GM10847 (cell line): ENCODE results near the gene INTS13.

ENCODE experiments used
- POLR2A ChIP-seq: IDR thresholded peaks from 2 replicates; pipeline ENCODE4 v1.6.1; 2011; ENCODE audit not compliant: insufficient read length; ENCODE audit errors: extremely low read depth

The INTS13 gene

DNA sequence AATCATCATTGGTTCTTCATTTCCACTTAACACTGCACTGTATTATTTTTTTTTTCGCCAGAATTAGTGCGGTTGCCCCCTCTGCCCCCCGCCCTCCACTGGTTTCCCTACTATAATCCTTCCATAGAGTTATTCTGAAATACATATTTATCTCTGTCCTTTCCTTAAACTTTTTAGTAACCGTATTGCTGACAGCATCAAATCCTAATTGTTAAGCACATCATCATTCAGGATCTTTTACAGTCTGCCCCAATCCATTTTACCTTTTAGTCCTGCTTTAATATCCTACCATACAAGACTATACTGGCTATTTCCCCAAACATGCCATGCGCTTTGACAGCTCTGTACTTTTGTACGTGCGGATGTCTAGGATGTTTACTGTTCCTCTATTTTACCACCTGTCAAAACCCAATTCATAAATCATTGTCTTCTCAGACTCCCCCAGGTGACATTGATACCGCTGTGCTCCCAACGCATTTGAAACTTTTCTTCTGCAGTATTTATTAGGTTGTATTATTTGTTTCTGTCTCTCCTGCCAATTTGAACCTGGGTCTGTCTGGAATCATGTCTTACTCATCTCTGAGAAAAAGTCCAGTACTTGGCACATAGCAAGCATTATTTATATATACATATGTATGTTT lies 1.5 kb upstream of the INTS13 start:
- no peak for TF ChIP-seq POLR2A

DNA sequence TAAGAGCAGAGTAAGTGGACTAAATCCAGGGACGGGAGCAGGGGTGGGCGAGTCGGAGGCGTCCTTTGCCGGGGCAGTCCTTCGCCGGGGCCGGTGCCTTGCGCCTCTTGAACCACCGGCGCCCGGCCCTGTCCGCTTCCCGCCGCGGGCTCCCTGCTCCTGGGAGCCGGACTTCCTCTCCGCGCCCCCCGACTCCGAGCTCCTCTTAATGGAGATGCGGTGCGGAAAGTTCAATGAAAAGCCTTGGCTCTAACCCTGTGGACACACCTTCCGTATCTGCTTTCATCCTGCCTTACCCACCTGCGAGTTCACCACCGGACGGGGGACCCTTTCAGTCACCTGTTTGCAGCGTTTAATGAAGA lies 901 bp upstream of the INTS13 start:
- no peak for TF ChIP-seq POLR2A

DNA sequence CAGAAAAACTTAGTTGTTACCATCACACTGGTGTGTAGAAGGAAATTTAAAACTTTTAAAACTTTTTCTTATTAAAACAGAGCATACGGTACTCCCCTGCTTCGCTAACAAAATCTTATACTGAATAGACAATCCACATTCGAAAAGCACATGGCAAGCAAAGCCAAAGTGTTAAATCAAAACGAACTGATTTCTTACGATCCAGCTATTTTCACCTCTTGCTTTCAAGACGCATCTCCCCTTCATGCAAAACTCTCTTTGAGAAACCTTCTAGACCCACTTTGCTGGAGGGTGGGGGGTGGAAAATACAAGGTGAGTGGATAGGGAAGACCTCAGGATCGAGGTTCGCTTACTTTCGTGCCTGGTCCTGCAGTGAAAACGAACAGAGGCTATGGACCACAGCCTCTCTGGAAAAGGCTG lies 328 bp downstream of the INTS13 start:
- TF ChIP-seq POLR2A, result no peak

DNA sequence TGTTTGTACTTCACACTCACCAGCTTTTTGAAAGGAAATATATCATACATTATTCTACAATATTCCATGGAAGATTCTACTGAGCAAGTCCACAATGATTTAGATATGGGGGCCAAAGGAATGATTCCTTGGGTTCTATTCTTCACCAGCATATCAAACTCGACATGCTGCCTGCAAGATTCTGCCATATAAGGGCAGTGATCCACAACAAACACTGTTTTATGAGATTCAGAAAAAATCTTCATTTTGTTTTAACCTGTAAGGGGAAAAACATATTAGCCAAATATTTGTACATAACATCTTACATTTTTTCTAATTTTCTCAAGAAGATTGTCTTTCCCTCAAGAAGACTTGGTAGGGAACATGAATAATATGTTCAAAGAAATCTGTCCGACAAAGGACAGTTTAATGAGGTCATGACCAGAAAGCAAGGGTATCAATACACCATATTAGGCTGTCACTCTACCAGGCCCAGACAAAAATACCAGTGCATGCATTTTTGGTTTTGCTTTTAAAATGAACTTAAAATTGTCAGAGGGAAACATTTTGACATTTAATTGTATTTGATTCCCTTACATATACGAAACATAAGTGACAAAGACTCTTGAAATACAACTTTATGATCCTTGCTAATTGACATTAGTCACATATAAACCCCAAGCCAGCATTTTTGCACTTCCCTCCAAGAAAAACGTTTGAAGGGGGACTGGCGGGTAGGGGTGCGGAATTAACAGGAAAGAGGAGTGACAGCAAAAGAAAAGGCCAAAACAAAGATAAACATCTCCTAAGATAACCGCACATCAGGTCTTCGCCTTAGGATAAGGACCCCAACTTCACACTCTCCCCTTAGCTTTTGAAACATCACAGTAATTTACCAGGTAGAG lies 980 bp downstream of the INTS13 start:
- no peak for TF ChIP-seq POLR2A

DNA sequence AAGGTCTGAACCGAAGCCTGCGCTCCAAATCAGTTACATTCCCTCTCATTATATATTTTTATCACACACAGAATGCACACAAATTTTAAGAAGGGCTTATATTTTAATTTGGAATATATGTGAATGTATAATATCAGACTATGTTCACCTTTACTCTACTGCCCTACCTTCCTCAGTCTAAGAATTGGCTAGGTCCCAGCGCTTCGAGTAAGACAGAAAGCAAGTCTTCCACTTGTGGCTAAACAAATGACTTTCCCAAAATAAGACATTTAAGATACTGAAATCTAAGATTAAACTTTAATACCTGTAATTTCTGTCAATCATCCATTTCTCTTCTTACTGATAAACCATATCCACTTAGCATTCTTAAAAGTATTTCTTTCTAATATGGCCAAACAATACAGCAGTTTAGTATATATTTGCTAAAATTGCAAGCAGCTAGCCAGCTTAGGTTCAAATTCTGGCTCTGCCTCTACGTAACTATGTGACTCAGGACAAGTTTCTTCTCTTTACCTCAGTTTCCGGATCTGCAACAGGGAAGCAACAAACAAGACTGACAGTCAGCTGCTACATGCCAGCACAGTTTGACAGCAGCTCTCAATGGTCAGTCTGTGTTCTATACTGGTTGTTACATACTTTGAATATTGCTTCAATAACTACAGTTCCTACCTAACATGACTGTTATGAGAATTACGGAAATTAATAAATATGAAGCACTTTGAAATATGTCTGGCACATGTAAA lies 2.0 kb downstream of the INTS13 start:
- no peak for TF ChIP-seq POLR2A

DNA sequence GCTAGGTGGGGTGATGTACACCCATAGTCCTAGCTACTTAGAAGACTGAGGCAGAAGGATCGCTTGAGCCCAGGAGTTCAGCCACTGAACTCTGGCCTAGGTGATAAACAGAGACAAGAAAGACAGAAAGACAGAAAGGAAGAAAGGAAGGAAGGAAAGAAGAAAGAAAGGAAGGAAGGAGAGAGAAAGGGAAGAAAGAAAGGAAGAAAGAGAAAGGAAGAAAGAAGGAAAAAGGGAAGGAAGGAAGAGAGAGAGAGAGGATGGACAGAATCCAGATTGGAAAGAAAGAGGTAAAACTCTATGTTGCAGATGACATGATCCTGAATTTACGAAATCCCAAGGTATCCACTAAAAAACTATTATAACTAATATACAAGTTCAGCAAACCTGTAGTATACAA lies 8.2 kb downstream of the INTS13 start:
- no peak for TF ChIP-seq POLR2A

DNA sequence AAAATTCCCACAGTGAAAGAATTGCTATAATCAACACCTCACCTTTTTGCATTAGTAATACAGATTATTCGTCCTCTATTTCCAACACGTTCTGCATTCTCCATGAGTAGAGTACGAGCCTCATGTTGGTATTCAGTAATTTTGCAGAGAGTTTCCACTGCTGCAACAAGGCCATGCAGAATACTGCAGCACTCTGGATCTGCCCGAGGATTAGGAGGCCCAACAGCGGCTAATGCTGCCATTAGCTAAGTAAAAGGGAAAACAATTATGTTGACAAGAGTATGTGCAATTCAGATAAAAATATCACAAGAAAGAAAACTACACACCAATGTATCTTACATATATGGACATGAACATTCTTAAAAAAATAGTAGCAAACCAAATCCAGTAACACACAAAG lies 9.1 kb downstream of the INTS13 start:
- TF ChIP-seq POLR2A, result no peak

DNA sequence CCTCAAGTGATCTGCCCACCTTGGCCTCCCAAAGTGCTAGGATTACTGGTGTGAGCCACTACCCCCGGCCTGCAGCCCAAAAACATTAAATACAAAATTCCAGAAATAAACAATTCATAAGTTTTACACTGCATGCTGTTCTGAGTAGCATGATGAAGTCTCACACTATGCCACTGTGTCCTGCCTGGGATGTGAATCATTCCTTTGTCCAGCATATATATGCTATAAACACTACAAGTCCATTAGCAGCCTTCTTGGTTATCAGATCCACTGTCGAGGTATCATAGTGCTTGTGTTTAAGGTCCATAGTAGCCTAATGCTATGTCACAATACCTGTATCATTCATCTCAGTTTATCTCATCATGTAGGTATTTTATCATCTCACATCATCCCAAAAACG lies 15.9 kb downstream of the INTS13 start:
- TF ChIP-seq POLR2A, result no peak

DNA sequence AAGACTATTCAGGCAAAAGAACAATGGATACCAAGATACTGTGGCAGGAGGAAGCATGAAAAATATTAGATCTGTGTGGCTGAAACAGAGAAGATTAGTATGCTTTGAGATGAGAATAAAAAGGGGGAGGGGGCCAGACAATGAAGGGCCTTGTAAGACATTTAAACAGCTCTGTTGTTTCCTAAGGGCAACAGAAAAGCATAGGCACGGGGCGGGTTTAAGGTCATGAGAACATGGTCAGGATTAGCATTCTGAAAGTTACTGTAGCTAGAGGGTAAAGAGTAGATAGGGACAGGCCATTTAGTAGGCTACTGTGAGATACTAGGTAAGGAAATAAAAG lies 18.6 kb downstream of the INTS13 start:
- TF ChIP-seq POLR2A, result no peak

DNA sequence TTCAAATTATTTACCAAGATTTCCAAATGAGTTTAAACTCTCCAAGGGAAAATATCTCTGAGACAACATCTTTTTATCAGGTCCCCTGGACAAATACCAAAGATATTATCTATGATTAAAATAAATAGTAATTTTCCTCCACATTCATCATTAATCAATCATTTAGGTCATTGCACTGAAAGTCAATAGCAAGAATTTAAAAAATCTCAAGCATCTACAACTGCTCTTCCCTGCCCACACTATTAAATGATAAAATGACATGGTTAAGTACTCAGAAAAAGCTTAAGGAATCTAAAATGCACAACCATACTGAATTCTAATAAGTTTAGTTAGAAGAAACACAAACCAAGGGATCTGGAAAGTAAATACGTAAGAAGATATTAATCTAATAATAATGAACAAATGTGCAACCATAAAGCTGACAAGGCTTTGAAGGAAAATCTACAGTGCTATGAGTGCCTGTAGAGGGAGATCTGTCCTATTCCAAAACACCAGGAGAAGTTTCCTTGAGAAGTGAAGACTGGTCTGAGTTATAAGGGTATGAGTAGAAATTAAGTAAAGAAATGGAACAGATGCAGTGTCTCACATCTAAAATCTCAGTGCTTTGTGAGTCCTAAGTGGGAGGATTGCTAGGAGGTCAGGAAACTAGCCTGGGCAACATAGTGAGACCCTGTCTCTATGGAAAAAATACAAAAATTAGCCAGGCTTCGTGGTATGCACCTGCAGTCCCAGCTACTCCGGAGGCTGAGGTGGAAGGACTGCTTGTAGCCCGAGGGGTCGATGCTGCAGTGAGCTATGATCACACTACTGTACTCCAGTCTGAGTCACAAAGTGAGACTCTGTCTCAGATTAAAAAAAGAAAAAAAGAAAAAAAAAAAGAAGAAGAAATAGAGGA lies 19.2 kb downstream of the INTS13 start:
- no peak for TF ChIP-seq POLR2A

DNA sequence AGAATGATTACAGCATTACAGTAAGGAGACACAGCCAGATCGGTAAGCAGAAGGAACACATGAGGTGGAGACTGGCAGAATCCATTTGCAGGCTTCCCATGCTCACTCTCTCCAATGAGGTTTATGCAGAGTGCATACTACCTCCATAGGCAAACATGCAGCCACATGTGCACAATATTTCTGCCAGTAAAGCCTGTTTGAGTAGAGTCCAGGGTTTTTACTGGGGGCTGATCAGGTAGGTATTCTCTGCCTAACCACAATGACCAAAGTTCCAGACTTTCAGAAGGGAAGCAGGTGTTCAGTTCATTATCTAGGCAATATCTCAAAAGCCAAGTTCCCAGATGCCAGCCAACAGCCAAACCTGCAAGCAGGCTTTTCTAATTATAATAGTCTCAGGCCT lies 31.1 kb downstream of the INTS13 start:
- no peak for TF ChIP-seq POLR2A

DNA sequence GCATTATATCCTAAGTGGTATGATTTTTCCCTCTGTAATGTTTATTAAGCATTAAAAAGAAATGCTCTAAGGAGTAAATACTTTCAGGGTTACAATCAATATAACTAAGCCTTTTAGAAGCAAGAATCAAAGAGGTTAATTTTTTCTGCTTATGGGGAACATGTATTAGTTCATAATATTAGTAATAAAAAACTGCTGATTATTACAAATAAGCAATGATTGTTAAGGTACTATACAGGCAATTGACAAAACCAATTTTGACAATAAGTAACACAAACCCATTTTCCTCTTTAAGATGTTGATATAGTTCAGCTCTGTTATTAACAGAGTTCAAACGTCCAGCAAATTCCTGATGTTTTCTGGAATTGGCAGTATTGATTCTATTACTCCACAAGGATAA lies 31.8 kb downstream of the INTS13 start:
- no peak for TF ChIP-seq POLR2A

DNA sequence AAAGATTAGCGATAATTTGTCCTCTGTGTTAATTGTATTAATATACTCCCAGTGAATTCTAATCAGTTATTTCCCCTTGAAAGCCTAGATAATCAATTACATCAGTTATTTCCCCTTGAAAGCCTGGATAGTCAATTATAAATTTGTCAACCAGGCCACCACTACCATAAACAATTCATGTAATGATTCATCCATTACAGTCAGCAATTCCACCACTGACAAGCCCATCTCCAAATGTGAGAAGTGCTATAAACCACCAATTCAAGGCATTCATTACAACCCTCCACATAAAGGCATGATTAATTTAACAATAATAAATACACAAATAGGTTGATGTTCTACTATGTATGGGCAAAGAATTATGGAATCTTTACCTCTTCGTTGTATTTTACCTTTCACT lies 40.9 kb downstream of the INTS13 start:
- TF ChIP-seq POLR2A, result no peak

DNA sequence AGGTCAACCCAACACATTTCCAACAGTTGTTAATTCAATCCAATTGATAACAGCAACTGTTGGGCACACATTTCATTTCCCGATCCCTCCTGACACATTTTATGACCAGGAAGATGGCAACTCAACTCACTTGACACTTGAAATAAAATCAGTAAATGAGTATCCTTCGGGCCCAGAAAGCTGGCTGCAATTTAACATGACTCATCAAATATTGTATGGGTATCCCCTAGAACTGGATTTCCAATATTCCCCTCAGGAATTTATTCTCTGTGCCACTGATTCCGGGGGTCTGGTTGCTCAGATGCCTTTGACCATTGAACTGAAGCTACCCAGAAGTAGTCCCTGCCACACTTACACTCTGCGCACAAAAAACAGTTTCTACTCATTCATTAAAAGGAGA lies 42.1 kb downstream of the INTS13 start:
- TF ChIP-seq POLR2A, result no peak

DNA sequence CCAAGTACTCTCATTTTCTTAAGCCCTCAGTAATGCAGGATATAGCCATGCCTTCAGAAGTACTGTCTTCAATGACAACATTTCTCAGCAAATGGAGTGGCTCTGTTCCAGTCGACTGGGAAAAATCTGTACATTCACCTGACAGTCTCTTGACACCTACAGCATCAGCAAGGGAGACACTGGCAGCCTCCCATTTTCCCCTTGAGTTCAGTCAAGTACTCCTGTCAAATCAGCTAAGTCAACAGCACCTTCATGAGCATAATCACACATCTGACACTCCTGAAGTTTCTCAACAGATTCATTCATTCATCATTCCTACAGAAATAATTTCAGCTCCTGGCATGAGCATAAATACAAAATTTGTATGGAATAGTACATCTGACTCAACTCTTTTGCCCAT lies 46.1 kb downstream of the INTS13 start:
- TF ChIP-seq POLR2A, result no peak
